Measurements from ENCODE around the gene OR2K2. TPM values are rescaled to one million over a fixed set of nuclear protein-coding genes. Genes with fewer than 3 reads are reported as not detected.
A peak's percentile ranks its signal among the peaks of the same experiment; 100 is the strongest.
"Not testable (repeated sequence)": the region's sequence is repeated elsewhere in the genome, so short reads cannot be mapped to it uniquely, and the experiment has no call there.

OR2K2 gene
- total RNA-seq, 1 experiment from 2014 or later = 0.26 TPM

DNA sequence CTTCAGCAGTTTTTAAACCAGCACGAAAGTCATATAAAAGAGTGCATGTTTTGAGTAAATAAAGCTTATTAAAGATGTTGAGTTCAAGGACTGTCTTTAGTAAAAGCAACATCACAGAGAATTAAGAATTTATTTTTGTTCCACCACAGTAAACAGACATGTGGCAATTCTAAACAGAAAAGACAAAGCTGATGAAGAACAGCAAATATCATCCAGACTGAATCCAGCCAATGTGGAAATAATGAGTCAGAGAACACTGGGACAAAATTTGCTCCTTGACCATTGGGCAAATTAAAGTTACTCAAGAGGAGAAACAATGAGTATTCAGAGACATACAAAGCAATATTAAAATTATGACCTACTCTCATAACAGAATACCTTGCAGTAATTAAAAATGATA is 28.8 kb downstream of the OR2K2 start:
- Histone ChIP-seq H3K36me3 (ENCODE audit: low read depth, low read length) (no peaks in the 10 kb centered on the region), H3K79me2 (ENCODE audit: low read length) (no peaks in the 10 kb centered on the region), H3K27ac (ENCODE audit: low read length) (no peak overlapping the region), H3K9ac (ENCODE audit: low read length) (no peak overlapping the region), H2AFZ (ENCODE audit: low read length) (no peak overlapping the region), H3K4me2 (ENCODE audit: low read length) (no peak overlapping the region), H3K4me1 (ENCODE audit: insufficient read depth, low read length) (peaks cover 19% of the 10 kb centered on the region), H3K9me3 (ENCODE audit: low read length) (no peaks in the 10 kb centered on the region), H3F3A (ENCODE audit: low read length, unreplicated experiment) (no peaks in the 10 kb centered on the region), H3K4me3 (ENCODE audit: low read length) (no peak overlapping the region), H3K27me3 (ENCODE audit: low read length) (no peaks in the 10 kb centered on the region), H3K9me2 (replicated peaks; ENCODE audit: low read length) (no peaks in the 10 kb centered on the region), H4K20me1 (ENCODE audit: low read length) (no peaks in the 10 kb centered on the region)
- peak; percentile 30; the same call in 1 of the 2 replicates for ATAC-seq
- peak; percentile 66 for DNase-seq
- BruUV-seq (replicated peaks) = no TSS peak
- POLR2A ChIA-PET (ENCODE audit: unreplicated experiment) = no interaction called here
- intact Hi-C loops (cut with micrococcal nuclease) = no loop called here
- CTCF ChIA-PET = interaction anchor here (0.6 kb wide), 1 partner anchor 1194 kb away, joined by 5 read pairs; no protein-coding TSS in a partner anchor
- TF ChIP-seq EZH2phosphoT487 (IDR thresholded peaks at IDR 0.05; ENCODE audit: borderline replicate concordance, low read length) = no peak
- TF ChIP-seq, protein P1, sequence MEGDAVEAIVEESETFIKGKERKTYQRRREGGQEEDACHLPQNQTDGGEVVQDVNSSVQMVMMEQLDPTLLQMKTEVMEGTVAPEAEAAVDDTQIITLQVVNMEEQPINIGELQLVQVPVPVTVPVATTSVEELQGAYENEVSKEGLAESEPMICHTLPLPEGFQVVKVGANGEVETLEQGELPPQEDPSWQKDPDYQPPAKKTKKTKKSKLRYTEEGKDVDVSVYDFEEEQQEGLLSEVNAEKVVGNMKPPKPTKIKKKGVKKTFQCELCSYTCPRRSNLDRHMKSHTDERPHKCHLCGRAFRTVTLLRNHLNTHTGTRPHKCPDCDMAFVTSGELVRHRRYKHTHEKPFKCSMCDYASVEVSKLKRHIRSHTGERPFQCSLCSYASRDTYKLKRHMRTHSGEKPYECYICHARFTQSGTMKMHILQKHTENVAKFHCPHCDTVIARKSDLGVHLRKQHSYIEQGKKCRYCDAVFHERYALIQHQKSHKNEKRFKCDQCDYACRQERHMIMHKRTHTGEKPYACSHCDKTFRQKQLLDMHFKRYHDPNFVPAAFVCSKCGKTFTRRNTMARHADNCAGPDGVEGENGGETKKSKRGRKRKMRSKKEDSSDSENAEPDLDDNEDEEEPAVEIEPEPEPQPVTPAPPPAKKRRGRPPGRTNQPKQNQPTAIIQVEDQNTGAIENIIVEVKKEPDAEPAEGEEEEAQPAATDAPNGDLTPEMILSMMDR (conservative IDR thresholded peaks at IDR 0.05; ENCODE audit: low read depth, low read length) = no peak

DNA sequence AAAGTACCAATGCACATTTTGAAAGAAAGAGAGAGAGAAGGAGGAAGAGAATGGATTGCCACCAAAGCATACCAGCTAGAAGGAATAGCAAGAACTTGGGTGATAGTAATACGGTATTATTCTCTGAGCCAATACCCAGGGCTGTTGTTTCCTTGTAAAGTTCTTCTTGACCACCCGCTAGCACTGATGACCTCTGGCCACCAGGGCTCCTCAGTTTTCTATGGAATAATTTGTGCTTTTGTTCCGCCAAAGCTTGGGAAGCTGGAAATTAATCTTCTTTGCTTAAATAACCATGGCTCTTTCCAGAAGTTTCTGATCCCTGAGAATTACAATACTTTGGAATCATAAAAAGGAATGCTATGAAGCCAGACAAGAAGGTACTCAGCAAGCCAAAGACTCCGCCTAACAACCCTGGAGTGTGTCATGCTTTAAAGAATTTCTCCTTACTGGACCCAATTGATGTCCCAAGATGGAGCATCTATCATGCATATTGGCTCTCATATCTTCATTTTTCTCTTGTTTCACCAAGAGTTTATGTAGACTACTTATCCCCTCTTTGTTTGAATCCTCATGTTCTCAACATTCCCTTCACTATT is 29.8 kb downstream of the OR2K2 start:
- Histone ChIP-seq H3F3A (ENCODE audit: low read length, unreplicated experiment) (no peaks in the 10 kb centered on the region), H3K9me3 (ENCODE audit: low read length) (no peaks in the 10 kb centered on the region), H3K27me3 (ENCODE audit: low read length) (no peaks in the 10 kb centered on the region), H3K27ac (ENCODE audit: low read length) (no peak overlapping the region), H4K20me1 (ENCODE audit: low read length) (no peaks in the 10 kb centered on the region), H3K4me1 (ENCODE audit: insufficient read depth, low read length) (peaks cover 19% of the 10 kb centered on the region), H3K4me2 (ENCODE audit: low read length) (no peak overlapping the region), H3K36me3 (ENCODE audit: low read depth, low read length) (no peaks in the 10 kb centered on the region), H3K9me2 (replicated peaks; ENCODE audit: low read length) (no peaks in the 10 kb centered on the region), H2AFZ (ENCODE audit: low read length) (no peak overlapping the region), H3K9ac (ENCODE audit: low read length) (no peak overlapping the region), H3K4me3 (ENCODE audit: low read length) (no peak overlapping the region), H3K79me2 (ENCODE audit: low read length) (no peaks in the 10 kb centered on the region)
- ATAC-seq = no peak
- ChIA-PET POLR2A (ENCODE audit: unreplicated experiment) (no interaction called here), CTCF (no interaction called here)
- no TSS peak for BruUV-seq (replicated peaks)
- no peak for DNase-seq
- TF ChIP-seq EZH2 (IDR thresholded peaks at IDR 0.05; ENCODE audit: low read length, unreplicated experiment) (no peak), EZH2phosphoT487 (IDR thresholded peaks at IDR 0.05; ENCODE audit: borderline replicate concordance, low read length) (no peak)
- TF ChIP-seq, protein P1 (conservative IDR thresholded peaks at IDR 0.05; ENCODE audit: low read depth, low read length) = no peak
- intact Hi-C loops (cut with micrococcal nuclease) = no loop called here

DNA sequence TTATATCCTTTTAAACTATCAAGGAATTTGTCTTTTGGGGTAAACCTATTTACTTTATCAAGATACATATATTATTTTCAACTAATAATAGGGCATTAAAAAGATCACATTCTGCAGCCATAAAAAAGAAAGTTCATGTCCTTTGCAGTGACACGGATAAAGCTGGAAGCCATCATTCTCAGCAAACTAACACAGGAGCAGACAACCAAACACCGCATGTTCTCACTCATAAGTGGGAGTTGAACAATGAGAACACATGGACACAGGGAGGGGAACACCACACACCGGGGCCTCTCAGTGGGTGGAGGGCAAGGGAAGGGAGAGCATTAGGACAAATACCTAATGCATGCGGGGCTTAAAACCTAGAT is 30.4 kb downstream of the OR2K2 start:
- not testable (repeated sequence) for ATAC-seq

More for the DNA sequence above, 30.4 kb downstream of the OR2K2 start:
- H3K9me2 ChIP-seq (replicated peaks; ENCODE audit: low read length); H3K4me3 ChIP-seq (ENCODE audit: low read length); H2AFZ ChIP-seq (ENCODE audit: low read length); BruUV-seq (replicated peaks); H3K4me2 ChIP-seq (ENCODE audit: low read length); H3K36me3 ChIP-seq (ENCODE audit: low read depth, low read length); CTCF ChIA-PET; H3K27me3 ChIP-seq (ENCODE audit: low read length); POLR2A ChIA-PET (ENCODE audit: unreplicated experiment); DNase-seq; H3K9ac ChIP-seq (ENCODE audit: low read length); H3K9me3 ChIP-seq (ENCODE audit: low read length); H4K20me1 ChIP-seq (ENCODE audit: low read length); H3F3A ChIP-seq (ENCODE audit: low read length, unreplicated experiment); H3K27ac ChIP-seq (ENCODE audit: low read length); H3K79me2 ChIP-seq (ENCODE audit: low read length): not testable (repeated sequence)
- intact Hi-C loops (cut with micrococcal nuclease) = loop anchor here (1.0 to 5.0 kb wide), 9 partner anchors 101 to 847 kb away; no protein-coding TSS in a partner anchor
- peaks cover 19% of the 10 kb centered on the region for H3K4me1 ChIP-seq (ENCODE audit: insufficient read depth, low read length)
